GM23338 (cell line): ENCODE data around the gene CD1C. TPM values are rescaled to one million over a fixed set of nuclear protein-coding genes. Genes with fewer than 3 reads are reported as not detected.

Experiments used
- ATAC-seq: fragments of 200-7000 bp; cut with Tn5 transposase; 3 replicates; pipeline ENCODE4 v1.9.1; 2020
- DNase-seq: peaks from one replicate; pipeline ENCODE4 v3.0.0-alpha.2; 2015; ENCODE audit warnings: low spot score
- H2AFZ ChIP-seq: fragments of 200-600 bp; sonication (generic); 2 replicates; pipeline ENCODE4 v1.8.0; 2016; ENCODE audit warnings: antibody characterized with exemption, mild to moderate bottlenecking, moderate library complexity
- H3F3A ChIP-seq: fragments of 200-600 bp; sonication (generic); replicated peaks from 2 replicates; pipeline ENCODE4 v1.8.0; 2017; ENCODE audit warnings: antibody characterized with exemption, mixed run types, low read depth
- H3K27ac ChIP-seq: fragments of 200-600 bp; sonication (generic); 2 replicates; pipeline ENCODE4 v1.6.1; 2016; ENCODE audit warnings: low read depth
- H3K27me3 ChIP-seq: fragments of 200-600 bp; sonication (generic); 2 replicates; pipeline ENCODE4 v1.8.0; 2016; ENCODE audit warnings: mild to moderate bottlenecking, mixed run types, moderate library complexity; ENCODE audit not compliant: insufficient read depth
- H3K36me3 ChIP-seq: fragments of 200-600 bp; sonication (generic); 2 replicates; pipeline ENCODE4 v1.8.0; 2016; ENCODE audit warnings: mild to moderate bottlenecking; ENCODE audit not compliant: insufficient read depth
- H3K4me1 ChIP-seq: fragments of 200-600 bp; sonication (generic); 2 replicates; pipeline ENCODE4 v1.8.0; 2016; ENCODE audit warnings: mild to moderate bottlenecking, moderate library complexity; ENCODE audit not compliant: insufficient read depth
- H3K4me2 ChIP-seq: fragments of 200-600 bp; sonication (generic); 2 replicates; pipeline ENCODE4 v1.7.1; 2017; ENCODE audit warnings: mixed run types
- H3K4me3 ChIP-seq: fragments of 200-600 bp; sonication (generic); 2 replicates; pipeline ENCODE4 v1.6.1; 2016; ENCODE audit warnings: mixed run types
- H3K79me2 ChIP-seq: fragments of 200-600 bp; sonication (generic); replicated peaks from 2 replicates; pipeline ENCODE4 v1.8.0; 2017; ENCODE audit warnings: mild to moderate bottlenecking; ENCODE audit not compliant: insufficient read depth
- H3K9me2 ChIP-seq: fragments of 200-600 bp; sonication (generic); 2 replicates; pipeline ENCODE4 v1.8.0; 2017; ENCODE audit not compliant: insufficient read depth
- H4K20me1 ChIP-seq: fragments of 200-600 bp; sonication (generic); replicated peaks from 2 replicates; pipeline ENCODE4 v1.8.0; 2017; ENCODE audit warnings: mild to moderate bottlenecking; ENCODE audit not compliant: insufficient read depth
- H3K27ac Mint-ChIP-seq: 2 replicates; pipeline ENCODE4 v1.8.0; 2020; ENCODE audit warnings: inconsistent platforms, mild to moderate bottlenecking, moderate library complexity, mixed read lengths
- H3K27me3 Mint-ChIP-seq: 3 replicates; pipeline ENCODE4 v1.8.0; 2022; ENCODE audit warnings: low read depth, mild to moderate bottlenecking, moderate library complexity, mixed read lengths, inconsistent platforms; ENCODE audit not compliant: insufficient read depth, poor library complexity
- H3K36me3 Mint-ChIP-seq: 3 replicates; pipeline ENCODE4 v1.8.0; 2021; ENCODE audit warnings: low read depth, mild to moderate bottlenecking, inconsistent platforms, moderate library complexity, mixed read lengths
- H3K4me1 Mint-ChIP-seq: 3 replicates; pipeline ENCODE4 v1.8.0; 2020; ENCODE audit warnings: mild to moderate bottlenecking, inconsistent platforms, mixed read lengths
- H3K4me3 Mint-ChIP-seq: 3 replicates; pipeline ENCODE4 v1.8.0; 2021; ENCODE audit warnings: moderate library complexity, mild to moderate bottlenecking, inconsistent platforms, mixed read lengths
- H3K9me3 Mint-ChIP-seq: 3 replicates; pipeline ENCODE4 v1.8.0; 2020; ENCODE audit warnings: moderate library complexity, mild to moderate bottlenecking, inconsistent platforms, mixed read lengths
- CREB1 ChIP-seq: fragments of 250-450 bp; sonication (Bioruptor Pico); IDR thresholded peaks from 2 replicates; pipeline ENCODE4 v1.5.0; 2020; ENCODE audit warnings: low read depth, mild to moderate bottlenecking, moderate library complexity
- EZH2 ChIP-seq: fragments of 200-600 bp; sonication (generic); IDR thresholded peaks from one replicate; pipeline ENCODE4 v1.8.0; 2017; ENCODE audit warnings: antibody characterized with exemption, mild to moderate bottlenecking, low read depth; ENCODE audit not compliant: unreplicated experiment
- JUNB ChIP-seq: IDR thresholded peaks from one replicate; pipeline ENCODE4 v1.6.1; 2016; ENCODE audit warnings: antibody characterized with exemption; ENCODE audit not compliant: unreplicated experiment
- NANOG ChIP-seq: IDR thresholded peaks from 2 replicates; pipeline ENCODE4 v1.6.1; 2016; ENCODE audit warnings: antibody characterized with exemption, borderline replicate concordance
- POLR2AphosphoS5 ChIP-seq: IDR thresholded peaks from 2 replicates; pipeline ENCODE4 v1.6.1; 2016; ENCODE audit warnings: antibody characterized with exemption, low read depth
- STAT1 ChIP-seq: IDR thresholded peaks from one replicate; pipeline ENCODE4 v1.6.1; 2016; ENCODE audit warnings: antibody characterized with exemption; ENCODE audit not compliant: unreplicated experiment
- ZNF114 ChIP-seq: fragments of 250-450 bp; sonication (Bioruptor Pico); IDR thresholded peaks from 2 replicates; pipeline ENCODE4 v1.5.0; 2020; ENCODE audit warnings: mild to moderate bottlenecking, moderate library complexity
- ZNF331 ChIP-seq: fragments of 250-450 bp; sonication (Bioruptor Pico); IDR thresholded peaks from 2 replicates; pipeline ENCODE4 v1.5.0; 2020; ENCODE audit warnings: low read depth, mild to moderate bottlenecking, moderate library complexity
- polyA plus RNA-seq: library from polyadenylated mRNA; unstranded; fragments of >200 nt; fragmentation: Nextera tagmentation; extraction: Ambion mirVana; gene quantifications from 2 replicates; pipeline ENCODE4 v1.2.1, GENCODE V29; 2016
- total RNA-seq: library from RNA; depleted of rRNA; stranded (reverse); fragments of >200 nt; shearing (Covaris generic); gene quantifications from 2 replicates; pipeline ENCODE4 v1.2.3, GENCODE V29; 2014
- TF ChIP-seq, protein P1 (sequence below): IDR thresholded peaks from one replicate; pipeline ENCODE4 v1.6.1; 2018; ENCODE audit warnings: antibody characterized with exemption; ENCODE audit not compliant: unreplicated experiment
- TF ChIP-seq, protein P2 (sequence below): IDR thresholded peaks from 2 replicates; pipeline ENCODE4 v1.6.1; 2016; ENCODE audit warnings: antibody characterized with exemption
- TF ChIP-seq, protein P3 (sequence below): fragments of 250-450 bp; sonication (Bioruptor Pico); IDR thresholded peaks from 2 replicates; pipeline ENCODE4 v1.5.0; 2020; ENCODE audit warnings: mild to moderate bottlenecking, moderate library complexity

CD1C gene
- total and polyA plus RNA-seq, 2 experiments from 2014 or later: not detected

- Histone ChIP-seq H3K27me3 (no peaks in the 10 kb centered on the region), H3K36me3 (no peaks in the 10 kb centered on the region), H3F3A (no peaks in the 10 kb centered on the region), H3K4me2 (no peak overlapping the region), H4K20me1 (no peaks in the 10 kb centered on the region), H3K9me2 (0 out of 2 replicates have a peak, but pooled peaks cover 6% of the 10 kb centered on the region), H3K79me2 (no peaks in the 10 kb centered on the region), H2AFZ (no peak overlapping the region), H3K4me3 (no peak overlapping the region), H3K4me1 (no peaks in the 10 kb centered on the region), H3K27ac (no peak overlapping the region)
- Mint-ChIP-seq H3K27me3 (peaks cover 3% of the 10 kb centered on the region), H3K27ac (no peak overlapping the region), H3K36me3 (no peaks in the 10 kb centered on the region), H3K9me3 (no peaks in the 10 kb centered on the region), H3K4me3 (no peak overlapping the region), H3K4me1 (no peaks in the 10 kb centered on the region)
- ATAC-seq: no peak
- TF ChIP-seq NANOG: no peak
- TF ChIP-seq CREB1 (CRISPR knock-in tag): no peak
- no peak for TF ChIP-seq ZNF114 (CRISPR knock-in tag)
- TF ChIP-seq, protein P1, sequence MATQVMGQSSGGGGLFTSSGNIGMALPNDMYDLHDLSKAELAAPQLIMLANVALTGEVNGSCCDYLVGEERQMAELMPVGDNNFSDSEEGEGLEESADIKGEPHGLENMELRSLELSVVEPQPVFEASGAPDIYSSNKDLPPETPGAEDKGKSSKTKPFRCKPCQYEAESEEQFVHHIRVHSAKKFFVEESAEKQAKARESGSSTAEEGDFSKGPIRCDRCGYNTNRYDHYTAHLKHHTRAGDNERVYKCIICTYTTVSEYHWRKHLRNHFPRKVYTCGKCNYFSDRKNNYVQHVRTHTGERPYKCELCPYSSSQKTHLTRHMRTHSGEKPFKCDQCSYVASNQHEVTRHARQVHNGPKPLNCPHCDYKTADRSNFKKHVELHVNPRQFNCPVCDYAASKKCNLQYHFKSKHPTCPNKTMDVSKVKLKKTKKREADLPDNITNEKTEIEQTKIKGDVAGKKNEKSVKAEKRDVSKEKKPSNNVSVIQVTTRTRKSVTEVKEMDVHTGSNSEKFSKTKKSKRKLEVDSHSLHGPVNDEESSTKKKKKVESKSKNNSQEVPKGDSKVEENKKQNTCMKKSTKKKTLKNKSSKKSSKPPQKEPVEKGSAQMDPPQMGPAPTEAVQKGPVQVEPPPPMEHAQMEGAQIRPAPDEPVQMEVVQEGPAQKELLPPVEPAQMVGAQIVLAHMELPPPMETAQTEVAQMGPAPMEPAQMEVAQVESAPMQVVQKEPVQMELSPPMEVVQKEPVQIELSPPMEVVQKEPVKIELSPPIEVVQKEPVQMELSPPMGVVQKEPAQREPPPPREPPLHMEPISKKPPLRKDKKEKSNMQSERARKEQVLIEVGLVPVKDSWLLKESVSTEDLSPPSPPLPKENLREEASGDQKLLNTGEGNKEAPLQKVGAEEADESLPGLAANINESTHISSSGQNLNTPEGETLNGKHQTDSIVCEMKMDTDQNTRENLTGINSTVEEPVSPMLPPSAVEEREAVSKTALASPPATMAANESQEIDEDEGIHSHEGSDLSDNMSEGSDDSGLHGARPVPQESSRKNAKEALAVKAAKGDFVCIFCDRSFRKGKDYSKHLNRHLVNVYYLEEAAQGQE: no peak
- TF ChIP-seq, protein P2, sequence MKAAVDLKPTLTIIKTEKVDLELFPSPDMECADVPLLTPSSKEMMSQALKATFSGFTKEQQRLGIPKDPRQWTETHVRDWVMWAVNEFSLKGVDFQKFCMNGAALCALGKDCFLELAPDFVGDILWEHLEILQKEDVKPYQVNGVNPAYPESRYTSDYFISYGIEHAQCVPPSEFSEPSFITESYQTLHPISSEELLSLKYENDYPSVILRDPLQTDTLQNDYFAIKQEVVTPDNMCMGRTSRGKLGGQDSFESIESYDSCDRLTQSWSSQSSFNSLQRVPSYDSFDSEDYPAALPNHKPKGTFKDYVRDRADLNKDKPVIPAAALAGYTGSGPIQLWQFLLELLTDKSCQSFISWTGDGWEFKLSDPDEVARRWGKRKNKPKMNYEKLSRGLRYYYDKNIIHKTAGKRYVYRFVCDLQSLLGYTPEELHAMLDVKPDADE: no peak
- TF ChIP-seq ZNF331 (CRISPR knock-in tag): no peak
- no peak for TF ChIP-seq JUNB
- no peak for TF ChIP-seq EZH2
- TF ChIP-seq STAT1: no peak
- TF ChIP-seq POLR2AphosphoS5: no peak
- DNase-seq: no peak
Observed at GRCh38 chr1:158251163-158251562, 38.6 kb upstream of the CD1C start.

DNA sequence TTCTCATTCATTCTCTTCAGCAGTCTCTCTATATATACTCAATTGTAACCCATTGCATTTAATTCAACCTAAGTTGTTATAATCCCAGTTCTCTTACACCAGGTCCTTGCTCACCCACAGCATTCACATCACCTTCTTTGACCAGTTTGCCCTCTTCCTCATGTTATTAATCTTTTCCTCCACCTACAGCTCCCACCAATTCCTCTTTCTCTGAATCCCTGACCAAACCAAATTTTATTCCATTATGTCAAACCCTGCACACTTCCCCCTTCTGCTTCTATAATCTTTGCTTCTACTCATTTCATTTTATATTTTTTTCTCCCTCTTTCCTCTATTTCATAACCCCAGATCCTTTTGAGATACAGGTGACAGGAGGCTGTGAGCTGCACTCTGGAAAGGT lies 34.1 kb upstream of the CD1C start:
- Mint-ChIP-seq H3K4me1 (no peaks in the 10 kb centered on the region), H3K36me3 (no peaks in the 10 kb centered on the region), H3K4me3 (no peak overlapping the region), H3K27ac (no peak overlapping the region), H3K27me3 (no peaks in the 10 kb centered on the region), H3K9me3 (no peaks in the 10 kb centered on the region)
- DNase-seq: no peak
- Histone ChIP-seq H3F3A (no peaks in the 10 kb centered on the region), H3K27ac (no peak overlapping the region), H3K79me2 (no peaks in the 10 kb centered on the region), H3K9me2 (0 out of 2 replicates have a peak, but pooled peaks cover 6% of the 10 kb centered on the region), H3K27me3 (no peaks in the 10 kb centered on the region), H2AFZ (no peak overlapping the region), H3K4me1 (no peaks in the 10 kb centered on the region), H3K4me3 (no peak overlapping the region), H3K4me2 (no peak overlapping the region), H3K36me3 (no peaks in the 10 kb centered on the region), H4K20me1 (no peaks in the 10 kb centered on the region)
- no peak for ATAC-seq
- TF ChIP-seq, protein P3, sequence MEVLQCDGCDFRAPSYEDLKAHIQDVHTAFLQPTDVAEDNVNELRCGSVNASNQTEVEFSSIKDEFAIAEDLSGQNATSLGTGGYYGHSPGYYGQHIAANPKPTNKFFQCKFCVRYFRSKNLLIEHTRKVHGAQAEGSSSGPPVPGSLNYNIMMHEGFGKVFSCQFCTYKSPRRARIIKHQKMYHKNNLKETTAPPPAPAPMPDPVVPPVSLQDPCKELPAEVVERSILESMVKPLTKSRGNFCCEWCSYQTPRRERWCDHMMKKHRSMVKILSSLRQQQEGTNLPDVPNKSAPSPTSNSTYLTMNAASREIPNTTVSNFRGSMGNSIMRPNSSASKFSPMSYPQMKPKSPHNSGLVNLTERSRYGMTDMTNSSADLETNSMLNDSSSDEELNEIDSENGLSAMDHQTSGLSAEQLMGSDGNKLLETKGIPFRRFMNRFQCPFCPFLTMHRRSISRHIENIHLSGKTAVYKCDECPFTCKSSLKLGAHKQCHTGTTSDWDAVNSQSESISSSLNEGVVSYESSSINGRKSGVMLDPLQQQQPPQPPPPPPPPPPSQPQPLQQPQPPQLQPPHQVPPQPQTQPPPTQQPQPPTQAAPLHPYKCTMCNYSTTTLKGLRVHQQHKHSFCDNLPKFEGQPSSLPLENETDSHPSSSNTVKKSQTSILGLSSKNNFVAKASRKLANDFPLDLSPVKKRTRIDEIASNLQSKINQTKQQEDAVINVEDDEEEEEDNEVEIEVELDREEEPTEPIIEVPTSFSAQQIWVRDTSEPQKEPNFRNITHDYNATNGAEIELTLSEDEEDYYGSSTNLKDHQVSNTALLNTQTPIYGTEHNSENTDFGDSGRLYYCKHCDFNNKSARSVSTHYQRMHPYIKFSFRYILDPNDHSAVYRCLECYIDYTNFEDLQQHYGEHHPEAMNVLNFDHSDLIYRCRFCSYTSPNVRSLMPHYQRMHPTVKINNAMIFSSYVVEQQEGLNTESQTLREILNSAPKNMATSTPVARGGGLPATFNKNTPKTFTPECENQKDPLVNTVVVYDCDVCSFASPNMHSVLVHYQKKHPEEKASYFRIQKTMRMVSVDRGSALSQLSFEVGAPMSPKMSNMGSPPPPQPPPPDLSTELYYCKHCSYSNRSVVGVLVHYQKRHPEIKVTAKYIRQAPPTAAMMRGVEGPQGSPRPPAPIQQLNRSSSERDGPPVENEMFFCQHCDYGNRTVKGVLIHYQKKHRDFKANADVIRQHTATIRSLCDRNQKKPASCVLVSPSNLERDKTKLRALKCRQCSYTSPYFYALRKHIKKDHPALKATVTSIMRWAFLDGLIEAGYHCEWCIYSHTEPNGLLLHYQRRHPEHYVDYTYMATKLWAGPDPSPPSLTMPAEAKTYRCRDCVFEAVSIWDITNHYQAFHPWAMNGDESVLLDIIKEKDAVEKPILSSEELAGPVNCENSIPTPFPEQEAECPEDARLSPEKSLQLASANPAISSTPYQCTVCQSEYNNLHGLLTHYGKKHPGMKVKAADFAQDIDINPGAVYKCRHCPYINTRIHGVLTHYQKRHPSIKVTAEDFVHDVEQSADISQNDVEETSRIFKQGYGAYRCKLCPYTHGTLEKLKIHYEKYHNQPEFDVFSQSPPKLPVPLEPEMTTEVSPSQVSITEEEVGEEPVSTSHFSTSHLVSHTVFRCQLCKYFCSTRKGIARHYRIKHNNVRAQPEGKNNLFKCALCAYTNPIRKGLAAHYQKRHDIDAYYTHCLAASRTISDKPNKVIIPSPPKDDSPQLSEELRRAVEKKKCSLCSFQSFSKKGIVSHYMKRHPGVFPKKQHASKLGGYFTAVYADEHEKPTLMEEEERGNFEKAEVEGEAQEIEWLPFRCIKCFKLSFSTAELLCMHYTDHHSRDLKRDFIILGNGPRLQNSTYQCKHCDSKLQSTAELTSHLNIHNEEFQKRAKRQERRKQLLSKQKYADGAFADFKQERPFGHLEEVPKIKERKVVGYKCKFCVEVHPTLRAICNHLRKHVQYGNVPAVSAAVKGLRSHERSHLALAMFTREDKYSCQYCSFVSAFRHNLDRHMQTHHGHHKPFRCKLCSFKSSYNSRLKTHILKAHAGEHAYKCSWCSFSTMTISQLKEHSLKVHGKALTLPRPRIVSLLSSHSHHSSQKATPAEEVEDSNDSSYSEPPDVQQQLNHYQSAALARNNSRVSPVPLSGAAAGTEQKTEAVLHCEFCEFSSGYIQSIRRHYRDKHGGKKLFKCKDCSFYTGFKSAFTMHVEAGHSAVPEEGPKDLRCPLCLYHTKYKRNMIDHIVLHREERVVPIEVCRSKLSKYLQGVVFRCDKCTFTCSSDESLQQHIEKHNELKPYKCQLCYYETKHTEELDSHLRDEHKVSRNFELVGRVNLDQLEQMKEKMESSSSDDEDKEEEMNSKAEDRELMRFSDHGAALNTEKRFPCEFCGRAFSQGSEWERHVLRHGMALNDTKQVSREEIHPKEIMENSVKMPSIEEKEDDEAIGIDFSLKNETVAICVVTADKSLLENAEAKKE (CRISPR knock-in tag): no peak
